GM12864 (cell line): ENCODE measurements around the gene ADA.

Experiments used
- DNase-seq: peaks from one replicate; pipeline ENCODE4 v3.0.0-alpha.2; 2011; ENCODE audit warnings: low read depth
- H3K4me3 ChIP-seq: 2 replicates; pipeline ENCODE4 v1.5.1; 2011; ENCODE audit warnings: mild to moderate bottlenecking, low read depth, low read length, control low read depth
- TF ChIP-seq, protein P1 (sequence below): IDR thresholded peaks from 2 replicates; pipeline ENCODE4 v1.5.1; 2011; ENCODE audit warnings: low read depth, mild to moderate bottlenecking, moderate library complexity, low read length, control low read depth, inconsistent platforms; ENCODE audit errors: missing control alignments

The ADA gene

DNA sequence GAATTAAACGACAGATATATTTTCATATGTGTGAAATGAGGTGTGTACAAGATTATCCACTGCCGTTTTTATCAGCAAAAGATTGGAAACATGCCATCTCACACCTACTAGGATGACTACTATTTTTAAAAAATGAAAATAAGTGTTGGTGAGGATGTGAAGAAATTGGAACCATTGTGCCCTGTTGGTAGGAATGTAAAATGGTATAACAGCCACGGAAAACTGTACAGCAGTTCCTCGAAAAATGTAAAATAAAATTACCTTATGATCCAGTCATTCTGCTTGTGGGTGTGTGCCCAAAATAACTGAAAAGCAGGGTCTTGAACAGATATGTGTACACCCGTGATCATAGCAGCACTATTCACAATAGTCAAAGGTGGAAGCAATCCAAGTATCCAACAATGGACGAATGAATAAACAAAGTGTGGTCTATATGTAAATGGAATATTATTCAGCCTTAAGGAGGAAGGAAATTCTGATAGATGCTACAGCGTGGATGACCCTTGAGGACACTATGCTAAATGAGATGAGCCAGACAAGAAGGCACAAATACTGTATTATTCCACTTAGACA lies 36.6 kb upstream of the ADA start:
- no peak for DNase-seq
- TF ChIP-seq, protein P1, sequence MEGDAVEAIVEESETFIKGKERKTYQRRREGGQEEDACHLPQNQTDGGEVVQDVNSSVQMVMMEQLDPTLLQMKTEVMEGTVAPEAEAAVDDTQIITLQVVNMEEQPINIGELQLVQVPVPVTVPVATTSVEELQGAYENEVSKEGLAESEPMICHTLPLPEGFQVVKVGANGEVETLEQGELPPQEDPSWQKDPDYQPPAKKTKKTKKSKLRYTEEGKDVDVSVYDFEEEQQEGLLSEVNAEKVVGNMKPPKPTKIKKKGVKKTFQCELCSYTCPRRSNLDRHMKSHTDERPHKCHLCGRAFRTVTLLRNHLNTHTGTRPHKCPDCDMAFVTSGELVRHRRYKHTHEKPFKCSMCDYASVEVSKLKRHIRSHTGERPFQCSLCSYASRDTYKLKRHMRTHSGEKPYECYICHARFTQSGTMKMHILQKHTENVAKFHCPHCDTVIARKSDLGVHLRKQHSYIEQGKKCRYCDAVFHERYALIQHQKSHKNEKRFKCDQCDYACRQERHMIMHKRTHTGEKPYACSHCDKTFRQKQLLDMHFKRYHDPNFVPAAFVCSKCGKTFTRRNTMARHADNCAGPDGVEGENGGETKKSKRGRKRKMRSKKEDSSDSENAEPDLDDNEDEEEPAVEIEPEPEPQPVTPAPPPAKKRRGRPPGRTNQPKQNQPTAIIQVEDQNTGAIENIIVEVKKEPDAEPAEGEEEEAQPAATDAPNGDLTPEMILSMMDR: no peak
- no peak overlapping the region for H3K4me3 ChIP-seq

- H3K4me3 ChIP-seq: no peak overlapping the region
- DNase-seq: no peak
Measured at GRCh38 chr20:44686934-44687333, 35.4 kb upstream of the ADA start.

GRCh38 chr20:44684047-44684967 lies 32.8 kb upstream of the ADA start:
- no peak overlapping the region for H3K4me3 ChIP-seq
- TF ChIP-seq, protein P1: no peak

More at GRCh38 chr20:44686934-44687333, 35.4 kb upstream of the ADA start:
- TF ChIP-seq, protein P1: no peak

DNA sequence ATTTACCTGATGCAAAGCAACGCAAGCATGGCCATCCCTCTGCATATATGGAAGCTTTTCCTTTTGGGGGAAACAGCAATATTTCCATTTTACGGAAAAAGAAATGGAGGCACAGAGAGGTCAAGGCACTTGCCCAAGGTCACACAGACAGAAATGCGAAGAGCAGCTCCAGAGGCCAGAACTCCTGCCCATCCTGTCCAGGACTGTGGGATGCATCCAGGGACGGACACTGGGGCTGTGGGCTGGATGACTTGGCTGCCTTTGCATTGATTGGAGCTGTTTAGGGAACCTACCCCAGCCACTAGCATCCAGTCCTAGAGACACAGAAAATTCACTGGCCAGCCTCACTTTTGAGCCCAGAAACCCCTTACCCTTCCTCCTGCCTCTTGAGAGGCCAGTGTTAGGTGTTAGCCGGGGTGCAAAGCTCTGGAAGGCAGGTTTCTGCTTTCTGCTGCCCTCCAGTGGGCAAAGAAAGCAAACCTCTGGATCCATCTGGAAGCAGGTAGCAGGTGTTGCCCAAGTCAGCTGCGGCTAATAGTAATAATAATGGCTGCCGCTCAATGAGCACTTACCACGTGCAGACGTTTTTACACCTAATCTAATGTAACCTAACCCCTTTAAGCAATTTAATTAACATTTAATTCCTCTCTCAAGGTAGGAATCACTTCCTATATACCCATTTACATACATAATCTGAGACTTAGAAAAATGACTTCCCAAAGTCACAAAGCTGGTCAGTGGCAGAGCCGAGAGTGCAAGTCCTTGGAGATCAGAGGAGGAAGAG lies 32.0 kb upstream of the ADA start:
- no peak overlapping the region for H3K4me3 ChIP-seq
- TF ChIP-seq, protein P1: peak; percentile 55
- DNase-seq: no peak

More at GRCh38 chr20:44684047-44684967, 32.8 kb upstream of the ADA start:
- DNase-seq: no peak

GRCh38 chr20:44681796-44682566 lies 30.5 kb upstream of the ADA start:
- DNase-seq: no peak
- TF ChIP-seq, protein P1: no peak

GRCh38 chr20:44678990-44679611 lies 27.6 kb upstream of the ADA start:
- no peak for DNase-seq
- TF ChIP-seq, protein P1: no peak

More at GRCh38 chr20:44681796-44682566, 30.5 kb upstream of the ADA start:
- no peak overlapping the region for H3K4me3 ChIP-seq

More at GRCh38 chr20:44678990-44679611, 27.6 kb upstream of the ADA start:
- H3K4me3 ChIP-seq: no peak overlapping the region
